ENCODE data around the gene KCND1.

The KCND1 gene

GRCh38 chrX:48971249-48972219 is at the start of gene KCND1:
KCND1 (minus strand) TSS chrX:48971844; CDS start chrX:48970271, 1,573 bp downstream.
- peak within 1 kb of the TSS; percentile 82 for H3K9ac ChIP-seq (ENCODE audit: insufficient read length, low read depth)
- TF ChIP-seq YY1 (IDR thresholded peaks at IDR 0.05; ENCODE audit: insufficient read depth, insufficient read length) (no peak), SUZ12 (IDR thresholded peaks at IDR 0.05; ENCODE audit: extremely low read depth, insufficient read depth, insufficient read length) (no peak), ZNF274 (IDR thresholded peaks at IDR 0.05; ENCODE audit: low read depth, low read length) (no peak)
- peak within 1 kb of the TSS; percentile 61 for H3K4me3 ChIP-seq (ENCODE audit: insufficient read length, low read depth)

GRCh38 chrX:49019599-49020249 is 48.1 kb upstream of the KCND1 start:
- Histone ChIP-seq H3K9ac (ENCODE audit: insufficient read length, low read depth) (no peak overlapping the region), H3K9me3 (ENCODE audit: insufficient read depth, low read length) (no peaks in the 10 kb centered on the region), H3K4me1 (ENCODE audit: insufficient read depth, insufficient read length) (no peaks in the 10 kb centered on the region), H3K27me3 (ENCODE audit: insufficient read depth, insufficient read length) (no peaks in the 10 kb centered on the region), H3K4me3 (ENCODE audit: insufficient read length, low read depth) (no peak overlapping the region), H3K36me3 (ENCODE audit: insufficient read depth, insufficient read length, low read length) (peaks cover 5% of the 10 kb centered on the region)
- DNase-seq (ENCODE audit: low read depth, low spot score) = no peak
- no peak for TF ChIP-seq SUZ12 (IDR thresholded peaks at IDR 0.05; ENCODE audit: extremely low read depth, insufficient read depth, insufficient read length)
- no peak for TF ChIP-seq YY1 (IDR thresholded peaks at IDR 0.05; ENCODE audit: insufficient read depth, insufficient read length)
- no peak for TF ChIP-seq ZNF274 (IDR thresholded peaks at IDR 0.05; ENCODE audit: low read depth, low read length)

More at GRCh38 chrX:48971249-48972219, at the start of gene KCND1:
- Histone ChIP-seq H3K9me3 (ENCODE audit: insufficient read depth, low read length) (no peaks in the 10 kb centered on the region), H3K36me3 (ENCODE audit: insufficient read depth, insufficient read length, low read length) (peaks cover 46% of the 10 kb centered on the region), H3K4me1 (ENCODE audit: insufficient read depth, insufficient read length) (peaks cover 5% of the 10 kb centered on the region), H3K27me3 (ENCODE audit: insufficient read depth, insufficient read length) (no peaks in the 10 kb centered on the region)
- DNase-seq (ENCODE audit: low read depth, low spot score) = no peak

DNA sequence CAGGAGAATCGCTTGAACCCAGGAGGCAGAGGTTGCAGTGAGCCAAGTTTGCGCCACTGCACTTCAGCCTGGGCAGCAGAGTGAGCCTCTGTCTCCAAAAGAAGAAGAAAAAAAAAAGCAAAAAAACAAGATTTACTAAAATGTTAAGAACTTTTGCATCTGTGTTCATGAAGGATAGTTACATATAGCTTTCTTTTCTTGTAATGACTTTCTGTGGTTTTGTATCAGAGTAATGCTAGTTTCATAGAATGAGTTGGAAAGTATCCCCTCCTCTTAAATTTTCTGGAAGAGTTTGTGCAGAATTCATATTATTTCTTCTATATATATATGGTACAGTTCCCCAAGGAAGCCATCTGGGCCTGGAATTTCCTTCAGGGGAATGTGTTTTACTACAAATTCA is 47.4 kb upstream of the KCND1 start:
- H3K9ac ChIP-seq (ENCODE audit: insufficient read length, low read depth) = no peak overlapping the region
- no peaks in the 10 kb centered on the region for H3K36me3 ChIP-seq (ENCODE audit: insufficient read depth, insufficient read length, low read length)
- no peaks in the 10 kb centered on the region for H3K4me1 ChIP-seq (ENCODE audit: insufficient read depth, insufficient read length)
- TF ChIP-seq SUZ12 (IDR thresholded peaks at IDR 0.05; ENCODE audit: extremely low read depth, insufficient read depth, insufficient read length) = no peak
- no peak for TF ChIP-seq YY1 (IDR thresholded peaks at IDR 0.05; ENCODE audit: insufficient read depth, insufficient read length)
- TF ChIP-seq ZNF274 (IDR thresholded peaks at IDR 0.05; ENCODE audit: low read depth, low read length) = no peak
- no peaks in the 10 kb centered on the region for H3K27me3 ChIP-seq (ENCODE audit: insufficient read depth, insufficient read length)
- H3K9me3 ChIP-seq (ENCODE audit: insufficient read depth, low read length) = no peaks in the 10 kb centered on the region
- no peak for DNase-seq (ENCODE audit: low read depth, low spot score)
- no peak overlapping the region for H3K4me3 ChIP-seq (ENCODE audit: insufficient read length, low read depth)

DNA sequence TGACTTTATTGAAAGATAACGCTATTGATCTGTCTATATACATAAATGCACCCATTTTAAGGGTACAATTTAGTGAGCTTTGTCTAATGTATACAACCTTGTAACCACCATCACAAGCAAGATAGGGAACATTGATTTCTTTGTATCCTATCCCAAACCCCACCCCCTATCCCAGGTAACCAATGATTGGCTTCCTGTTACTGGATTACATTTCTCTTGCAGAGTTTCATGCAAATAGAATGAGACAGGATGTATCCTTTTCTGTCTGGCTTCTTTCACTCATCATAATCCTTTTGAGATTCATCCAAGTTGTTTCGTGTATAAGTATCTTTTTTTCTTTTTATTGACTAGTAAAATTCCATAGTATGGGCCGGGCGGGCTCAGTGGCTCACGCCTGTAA is 32.1 kb upstream of the KCND1 start:
- Histone ChIP-seq H3K4me1 (ENCODE audit: insufficient read depth, insufficient read length) (no peaks in the 10 kb centered on the region), H3K27me3 (ENCODE audit: insufficient read depth, insufficient read length) (no peaks in the 10 kb centered on the region), H3K9me3 (ENCODE audit: insufficient read depth, low read length) (no peaks in the 10 kb centered on the region), H3K4me3 (ENCODE audit: insufficient read length, low read depth) (no peak overlapping the region), H3K9ac (ENCODE audit: insufficient read length, low read depth) (no peak overlapping the region), H3K36me3 (ENCODE audit: insufficient read depth, insufficient read length, low read length) (peaks cover 17% of the 10 kb centered on the region)
- TF ChIP-seq SUZ12 (IDR thresholded peaks at IDR 0.05; ENCODE audit: extremely low read depth, insufficient read depth, insufficient read length) = no peak
- DNase-seq (ENCODE audit: low read depth, low spot score) = no peak

GRCh38 chrX:49002091-49002935 is 30.7 kb upstream of the KCND1 start, which contains the start of gene GRIPAP1:
GRIPAP1 (minus strand) TSS chrX:49002264; CDS start chrX:49002229, 35 bp downstream.
- DNase-seq (ENCODE audit: low read depth, low spot score) = peak; percentile 83
- Histone ChIP-seq H3K36me3 (ENCODE audit: insufficient read depth, insufficient read length, low read length) (peaks cover 30% of the 10 kb centered on the region), H3K9me3 (ENCODE audit: insufficient read depth, low read length) (no peaks in the 10 kb centered on the region), H3K4me1 (ENCODE audit: insufficient read depth, insufficient read length) (no peaks in the 10 kb centered on the region), H3K9ac (ENCODE audit: insufficient read length, low read depth) (peak within 1 kb of the TSS; percentile 91), H3K27me3 (ENCODE audit: insufficient read depth, insufficient read length) (no peaks in the 10 kb centered on the region), H3K4me3 (ENCODE audit: insufficient read length, low read depth) (peak within 1 kb of the TSS; percentile 93)
- TF ChIP-seq YY1 (IDR thresholded peaks at IDR 0.05; ENCODE audit: insufficient read depth, insufficient read length) (peak; percentile 64), ZNF274 (IDR thresholded peaks at IDR 0.05; ENCODE audit: low read depth, low read length) (no peak), SUZ12 (IDR thresholded peaks at IDR 0.05; ENCODE audit: extremely low read depth, insufficient read depth, insufficient read length) (no peak)

GRCh38 chrX:49001521-49002090 is 30.0 kb upstream of the KCND1 start:
- Histone ChIP-seq H3K27me3 (ENCODE audit: insufficient read depth, insufficient read length) (no peaks in the 10 kb centered on the region), H3K36me3 (ENCODE audit: insufficient read depth, insufficient read length, low read length) (peaks cover 38% of the 10 kb centered on the region), H3K9ac (ENCODE audit: insufficient read length, low read depth) (peak overlapping the region; percentile 91), H3K4me3 (ENCODE audit: insufficient read length, low read depth) (peak overlapping the region; percentile 93), H3K4me1 (ENCODE audit: insufficient read depth, insufficient read length) (no peaks in the 10 kb centered on the region), H3K9me3 (ENCODE audit: insufficient read depth, low read length) (no peaks in the 10 kb centered on the region)
- DNase-seq (ENCODE audit: low read depth, low spot score) = peak; percentile 46
- TF ChIP-seq SUZ12 (IDR thresholded peaks at IDR 0.05; ENCODE audit: extremely low read depth, insufficient read depth, insufficient read length) (no peak), ZNF274 (IDR thresholded peaks at IDR 0.05; ENCODE audit: low read depth, low read length) (no peak), YY1 (IDR thresholded peaks at IDR 0.05; ENCODE audit: insufficient read depth, insufficient read length) (no peak)
